HepG2 (cell line): ENCODE measurements around the gene GRIN3B. TPM values are rescaled to one million over a fixed set of nuclear protein-coding genes. Genes with fewer than 3 reads are reported as not detected.

ENCODE experiments used
- ATAC-seq: fragments of 200-7000 bp; cut with Tn5 transposase; 3 replicates; pipeline ENCODE4 v1.9.1; 2020; ENCODE audit warnings: mild to moderate bottlenecking, moderate library complexity
- BruUV-seq: library from RNA; stranded (reverse); fragments of 400-500 nt; replicated peaks from 2 replicates; lab custom pipeline; 2021; lab: Mats Ljungman, UMichigan
- CTCF ChIA-PET: fragments of 300-600 bp; formaldehyde crosslinking; extraction: SDS; loops from one replicate; lab custom pipeline; 2021; ENCODE audit warnings: low total read pairs, inconsistent platforms, low intra/inter-chr PET ratio; lab: Yijun Ruan, JAX
- POLR2A ChIA-PET: fragments of 350-600 bp; sonication (Branson Sonifier 250); formaldehyde crosslinking; loops from one replicate; lab custom pipeline; 2020; ENCODE audit warnings: antibody characterized with exemption, inconsistent platforms; lab: Yijun Ruan, JAX
- DNase-seq: peaks from one replicate; pipeline ENCODE4 v3.0.0-alpha.2; 2015; ENCODE audit warnings: low spot score
- FAIRE-seq: peaks from 3 replicates; lab custom pipeline; 2011; peaks lifted over from hg19 to GRCh38; lab: Jason Lieb, UNC
- H2AFZ ChIP-seq: one replicate; pipeline ENCODE4 v1.6.1; 2011; ENCODE audit warnings: low read length, inconsistent platforms
- H3K27ac ChIP-seq: fragments of 300-600 bp; 3 replicates; pipeline ENCODE4 v1.8.0; 2011; ENCODE audit warnings: mixed run types, mild to moderate bottlenecking, mixed read lengths, low read length, inconsistent platforms; ENCODE audit not compliant: insufficient read depth; ENCODE audit errors: extremely low read length
- H3K27me3 ChIP-seq, 2 experiments: fragments of 200-600 bp in 1 of 2; 2 replicates in 1 of 2; 3 replicates in 1 of 2; pipeline versions ENCODE4 v1.6.0 to v1.8.0; 2011; ENCODE audit warnings: low read length in 2 of 2, mild to moderate bottlenecking in 2 of 2, moderate library complexity in 2 of 2, inconsistent platforms in 1 of 2; ENCODE audit not compliant: insufficient read depth in 2 of 2, control insufficient read depth in 1 of 2
- H3K36me3 ChIP-seq, 2 experiments: fragments of 200-600 bp in 1 of 2; replicated peaks in 1 of 2; 2 replicates in 1 of 2; 3 replicates in 1 of 2; pipeline versions ENCODE4 v1.5.1 to v1.8.0; 2011; ENCODE audit warnings: low read length in 2 of 2, inconsistent platforms in 1 of 2; ENCODE audit not compliant: insufficient read depth in 2 of 2, control insufficient read depth in 1 of 2
- H3K4me1 ChIP-seq: 2 replicates; pipeline ENCODE4 v1.5.1; 2012; ENCODE audit warnings: low read length, inconsistent platforms; ENCODE audit not compliant: insufficient read depth
- H3K4me2 ChIP-seq: 2 replicates; pipeline ENCODE4 v1.6.0; 2011; ENCODE audit warnings: low read depth, low read length, inconsistent platforms
- H3K4me3 ChIP-seq, 3 experiments: fragments of 200-600 bp in 1 of 3; sonication (generic), shearing (Covaris generic) in 1 of 3; replicated peaks in 1 of 3; 2 replicates each; pipeline ENCODE4 v1.5.1; 2011 to 2016; ENCODE audit warnings: low read length in 3 of 3, inconsistent platforms in 2 of 3, low read depth in 2 of 3, mild to moderate bottlenecking in 2 of 3, control low read depth in 1 of 3, mixed read lengths in 1 of 3; ENCODE audit not compliant: insufficient read depth in 1 of 3
- H3K79me2 ChIP-seq: one replicate; pipeline ENCODE4 v1.6.1; 2011; ENCODE audit warnings: low read length, inconsistent platforms; ENCODE audit not compliant: insufficient read depth
- H3K9ac ChIP-seq: 2 replicates; pipeline ENCODE4 v1.6.0; 2011; ENCODE audit warnings: mild to moderate bottlenecking, low read depth, low read length, inconsistent platforms; ENCODE audit not compliant: insufficient read depth
- H3K9me3 ChIP-seq: 2 replicates; pipeline ENCODE4 v1.5.1; 2012; ENCODE audit warnings: mild to moderate bottlenecking, low read length
- H4K20me1 ChIP-seq: 2 replicates; pipeline ENCODE4 v1.6.0; 2011; ENCODE audit warnings: inconsistent platforms, mild to moderate bottlenecking, low read length, moderate library complexity; ENCODE audit not compliant: insufficient read depth
- HNRNPL ChIP-seq: fragments of 200-400 bp; formaldehyde crosslinking; IDR thresholded peaks from 2 replicates; pipeline ENCODE4 v1.6.1; 2017; ENCODE audit warnings: mild to moderate bottlenecking, low read depth, low read length
- RBM22 ChIP-seq: fragments of 200-400 bp; formaldehyde crosslinking; optimal IDR thresholded peaks from 2 replicates; pipeline ENCODE3; 2017; ENCODE audit warnings: mild to moderate bottlenecking, low read length, moderate library complexity
- SRF ChIP-seq: IDR thresholded peaks from 2 replicates; pipeline ENCODE4 v1.6.1; 2011; ENCODE audit warnings: mild to moderate bottlenecking, low read depth, low read length, moderate library complexity
- ZNF121 ChIP-seq: sonication (generic); formaldehyde crosslinking; IDR thresholded peaks from 2 replicates; pipeline ENCODE4 v1.5.0; 2020; ENCODE audit warnings: mild to moderate bottlenecking, missing genetic modification reagents
- ZNF572 ChIP-seq: sonication (generic); formaldehyde crosslinking; IDR thresholded peaks from 2 replicates; pipeline ENCODE4 v1.5.1; 2020; ENCODE audit warnings: mild to moderate bottlenecking, missing genetic modification reagents
- ZNF629 ChIP-seq: sonication (generic); formaldehyde crosslinking; conservative IDR thresholded peaks from 2 replicates; pipeline ENCODE4 v1.5.0; 2020; ENCODE audit warnings: missing genetic modification reagents
- WGBS: methylation state at CpG from one replicate; pipeline ENCODE4 v1.1.6; 2017; ENCODE audit warnings: low lambda C conversion rate; 5-methylcytosine and 5-hydroxymethylcytosine counted together
- in situ Hi-C: cut with HindIII; loops from 2 replicates; pipeline ENCODE4 v1.10.0; 2017; ENCODE audit warnings: low pct_unique_long_range_greater_than_20kb; ENCODE audit not compliant: extremely low pct_ligation_motif_present
- intact Hi-C: fragments of 100-400 bp; cut with micrococcal nuclease; formaldehyde crosslinking; loops from one replicate; pipeline ENCODE4 v1.10.0; 2022; ENCODE audit not compliant: unreplicated experiment
- polyA plus RNA-seq, 8 experiments: library from polyadenylated mRNA; depleted of rRNA in 3 of 8; stranded (reverse) in 7 of 8; unstranded in 1 of 8; fragments of >200 nt; fragmentation: Illumina TruSeq in 4 of 8; extraction: Trizol in 4 of 8; gene quantifications; 2 replicates each; pipeline versions ENCODE4 v1.2.1 to v1.2.3, GENCODE V29; 2011 to 2016; ENCODE audit warnings: low read depth in 4 of 8, missing spikeins in 1 of 8, mixed read lengths in 1 of 8; ENCODE audit not compliant: insufficient read depth in 1 of 8
- total RNA-seq, 5 experiments: library from RNA; depleted of rRNA; stranded (reverse); fragments of >200 nt; fragmentation: Illumina TruSeq; extraction: Trizol; gene quantifications; 2 replicates each; pipeline ENCODE4 v1.2.3, GENCODE V29; 2016; ENCODE audit warnings: low read depth in 1 of 5
- TF ChIP-seq, protein P1 (sequence below): sonication (generic); formaldehyde crosslinking; IDR thresholded peaks from 2 replicates; pipeline ENCODE4 v1.4.0; 2020; ENCODE audit warnings: missing genetic modification reagents, mild to moderate bottlenecking, borderline replicate concordance
- TF ChIP-seq, protein P2 (sequence below): sonication (generic); formaldehyde crosslinking; IDR thresholded peaks from 2 replicates; pipeline ENCODE4 v1.8.1; 2022; ENCODE audit warnings: mild to moderate bottlenecking, missing genetic modification reagents

GRIN3B gene
- total and polyA plus RNA-seq, 2 of the 13 experiments (the other 11 are each of a cell fraction or from before 2014, with no cell fraction given) = 0.07 to 0.20 TPM

DNA sequence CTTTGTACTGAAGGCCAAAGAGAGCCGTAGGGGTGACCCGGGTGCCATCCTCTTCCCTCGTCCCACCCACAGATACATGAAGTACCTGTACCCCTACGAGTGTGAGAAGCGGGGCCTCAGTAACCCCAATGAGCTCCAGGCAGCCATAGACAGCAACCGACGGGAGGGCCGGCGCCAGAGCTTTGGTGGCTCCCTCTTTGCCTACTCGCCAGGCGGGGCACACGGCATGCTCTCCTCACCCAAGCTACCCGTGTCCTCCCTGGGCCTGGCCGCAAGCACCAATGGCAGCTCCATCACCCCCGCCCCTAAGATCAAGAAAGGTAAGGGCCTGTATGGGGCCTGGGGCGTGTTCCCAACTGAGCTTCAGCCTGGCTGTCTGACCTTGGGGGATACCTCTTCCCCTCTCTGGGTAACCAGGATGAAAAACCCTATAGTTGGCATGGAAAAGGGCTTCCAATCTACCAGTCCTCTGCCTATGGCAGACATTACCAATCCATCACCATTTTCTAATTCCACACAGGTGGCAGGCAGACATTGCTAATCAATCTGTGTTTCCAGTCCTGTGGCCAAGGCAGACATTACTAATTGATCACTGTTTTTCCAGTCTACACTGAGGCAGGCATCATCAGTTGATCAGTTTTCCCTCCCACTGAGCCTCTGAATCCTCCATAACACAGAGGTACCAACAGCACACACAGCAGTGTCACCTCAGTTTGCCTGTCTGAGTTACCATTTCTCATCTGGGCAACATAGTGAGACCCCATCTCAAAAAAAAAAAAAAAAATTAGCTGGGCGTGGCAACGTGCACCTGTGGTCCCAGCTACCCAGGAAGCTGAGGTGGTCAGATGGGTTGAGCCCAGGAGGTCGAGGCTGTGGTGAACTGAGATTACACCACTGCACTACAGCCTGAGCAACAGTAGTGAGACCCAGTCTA lies 35.2 kb upstream of the GRIN3B start:
- Histone ChIP-seq H3K27me3 (no peaks in the 10 kb centered on the region), H3K36me3 (peaks cover 35 to 66% of the 10 kb centered on the region in 2 experiments; a peak in 4 of 5 replicates), H3K79me2 (peaks cover 21% of the 10 kb centered on the region), H2AFZ (no peak overlapping the region)
- 98% methylated on average over 15 of the region's 19 CpGs for WGBS
- peak; percentile 88 for TF ChIP-seq RBM22
- TF ChIP-seq HNRNPL = 0 out of 2 replicates have a peak, but pooled peaks have one; percentile 22
- TF ChIP-seq SRF = peak; percentile 79
- TF ChIP-seq, protein P1, sequence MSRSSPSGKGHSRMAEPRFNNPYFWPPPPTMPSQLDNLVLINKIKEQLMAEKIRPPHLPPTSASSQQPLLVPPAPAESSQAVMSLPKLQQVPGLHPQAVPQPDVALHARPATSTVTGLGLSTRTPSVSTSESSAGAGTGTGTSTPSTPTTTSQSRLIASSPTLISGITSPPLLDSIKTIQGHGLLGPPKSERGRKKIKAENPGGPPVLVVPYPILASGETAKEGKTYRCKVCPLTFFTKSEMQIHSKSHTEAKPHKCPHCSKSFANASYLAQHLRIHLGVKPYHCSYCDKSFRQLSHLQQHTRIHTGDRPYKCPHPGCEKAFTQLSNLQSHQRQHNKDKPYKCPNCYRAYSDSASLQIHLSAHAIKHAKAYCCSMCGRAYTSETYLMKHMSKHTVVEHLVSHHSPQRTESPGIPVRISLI (CRISPR knock-in tag) = 0 out of 2 replicates have a peak, but pooled peaks have one; percentile 17
- TF ChIP-seq ZNF121 (CRISPR knock-in tag) = peak; percentile 79
- 0 out of 2 replicates have a peak, but pooled peaks have one; percentile 40 for TF ChIP-seq ZNF629 (CRISPR knock-in tag)
- TF ChIP-seq, protein P2, sequence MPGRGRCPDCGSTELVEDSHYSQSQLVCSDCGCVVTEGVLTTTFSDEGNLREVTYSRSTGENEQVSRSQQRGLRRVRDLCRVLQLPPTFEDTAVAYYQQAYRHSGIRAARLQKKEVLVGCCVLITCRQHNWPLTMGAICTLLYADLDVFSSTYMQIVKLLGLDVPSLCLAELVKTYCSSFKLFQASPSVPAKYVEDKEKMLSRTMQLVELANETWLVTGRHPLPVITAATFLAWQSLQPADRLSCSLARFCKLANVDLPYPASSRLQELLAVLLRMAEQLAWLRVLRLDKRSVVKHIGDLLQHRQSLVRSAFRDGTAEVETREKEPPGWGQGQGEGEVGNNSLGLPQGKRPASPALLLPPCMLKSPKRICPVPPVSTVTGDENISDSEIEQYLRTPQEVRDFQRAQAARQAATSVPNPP (CRISPR knock-in tag) = no peak
- no peak for TF ChIP-seq ZNF572
- TF ChIP-seq, all 625 proteins: peak for 6
- in situ Hi-C loops = loop anchor here (5.0 kb wide), 1 partner anchor 38 kb away; the partner anchor contains the start of gene ARID3A
- Histone ChIP-seq H3K4me3 (no peak overlapping the region), H3K4me1 (peaks cover 33% of the 10 kb centered on the region), H4K20me1 (no peaks in the 10 kb centered on the region), H3K4me2 (no peak overlapping the region), H3K9me3 (no peaks in the 10 kb centered on the region), H3K9ac (no peak overlapping the region), H3K27ac (no peak overlapping the region)
- FAIRE-seq = no peak
- ChIA-PET CTCF (no interaction called here), POLR2A (interaction anchor here (0.5 to 0.9 kb wide), 4 partner anchors 12 to 32 kb away, joined by 3 to 4 read pairs (median 3); no protein-coding TSS in a partner anchor)
- no peak for ATAC-seq
- intact Hi-C loops = no loop called here
- no TSS peak for BruUV-seq
- no peak for DNase-seq
